RWPE2 (cell line): ENCODE data around the gene SAMD3.

Experiments
- ATAC-seq: fragments of 200-7000 bp; cut with Tn5 transposase; 3 replicates; pipeline ENCODE4 v1.9.1; 2021; ENCODE audit warnings: low read depth
- DNase-seq: peaks from one replicate; pipeline ENCODE4 v3.0.0-alpha.2; 2020; ENCODE audit warnings: low spot score
- H3K27ac ChIP-seq: fragments of 450-650 bp; 2 replicates; pipeline ENCODE4 v1.5.1; 2017; ENCODE audit warnings: mild to moderate bottlenecking; ENCODE audit not compliant: poor library complexity, severe bottlenecking
- H3K27me3 ChIP-seq: fragments of 250-450 bp; sonication (Bioruptor Pico); 2 replicates; pipeline ENCODE4 v1.5.1; 2021; ENCODE audit warnings: mild to moderate bottlenecking, moderate library complexity; ENCODE audit not compliant: insufficient read depth, poor library complexity, severe bottlenecking
- H3K36me3 ChIP-seq: fragments of 250-450 bp; sonication (Bioruptor Pico); 2 replicates; pipeline ENCODE4 v1.5.1; 2020; ENCODE audit warnings: low read depth, mild to moderate bottlenecking, moderate library complexity
- H3K4me1 ChIP-seq: fragments of 250-450 bp; sonication (Bioruptor Pico); 2 replicates; pipeline ENCODE4 v1.5.1; 2021; ENCODE audit warnings: mild to moderate bottlenecking, moderate library complexity; ENCODE audit not compliant: insufficient read depth, poor library complexity, severe bottlenecking
- H3K4me3 ChIP-seq: fragments of 250-450 bp; sonication (Bioruptor Pico); 2 replicates; pipeline ENCODE4 v1.5.1; 2021; ENCODE audit warnings: mild to moderate bottlenecking, moderate library complexity; ENCODE audit not compliant: severe bottlenecking
- H3K9me3 ChIP-seq: fragments of 250-450 bp; sonication (Bioruptor Pico); 2 replicates; pipeline ENCODE4 v1.5.1; 2021; ENCODE audit warnings: mild to moderate bottlenecking, moderate library complexity; ENCODE audit not compliant: severe bottlenecking
- CTCF ChIP-seq: fragments of 450-650 bp; IDR thresholded peaks from one replicate; pipeline ENCODE4 v1.5.1; 2017; ENCODE audit warnings: mild to moderate bottlenecking, moderate library complexity; ENCODE audit not compliant: poor library complexity, severe bottlenecking

The SAMD3 gene

GRCh38 chr6:130259557-130259956 lies 36.8 kb upstream of the SAMD3 start:
- Histone ChIP-seq H3K9me3 (no peaks in the 10 kb centered on the region), H3K27ac (no peak overlapping the region), H3K4me3 (no peak overlapping the region), H3K27me3 (no peaks in the 10 kb centered on the region), H3K36me3 (no peaks in the 10 kb centered on the region), H3K4me1 (no peaks in the 10 kb centered on the region)
- ATAC-seq (no peak), DNase-seq (no peak)
- no peak for TF ChIP-seq CTCF

GRCh38 chr6:130259140-130259539 lies 36.4 kb upstream of the SAMD3 start:
- Histone ChIP-seq H3K36me3 (no peaks in the 10 kb centered on the region), H3K4me1 (no peaks in the 10 kb centered on the region), H3K9me3 (no peaks in the 10 kb centered on the region), H3K4me3 (no peak overlapping the region), H3K27ac (no peak overlapping the region), H3K27me3 (no peaks in the 10 kb centered on the region)
- ATAC-seq: no peak
- no peak for TF ChIP-seq CTCF
- no peak for DNase-seq

- ATAC-seq: no peak
- H3K9me3 ChIP-seq: no peaks in the 10 kb centered on the region
- peaks cover 8% of the 10 kb centered on the region for H3K27me3 ChIP-seq
- no peaks in the 10 kb centered on the region for H3K36me3 ChIP-seq
- H3K4me3 ChIP-seq: no peak overlapping the region
- no peak for DNase-seq
- H3K27ac ChIP-seq: no peak overlapping the region
- no peaks in the 10 kb centered on the region for H3K4me1 ChIP-seq
- no peak for TF ChIP-seq CTCF
These were observed 29.9 kb upstream of the SAMD3 start for GRCh38 chr6:130252527-130253237.

- H3K27me3 ChIP-seq: no peaks in the 10 kb centered on the region
- no peaks in the 10 kb centered on the region for H3K36me3 ChIP-seq
- DNase-seq (no peak), ATAC-seq (no peak)
- H3K4me1 ChIP-seq: no peaks in the 10 kb centered on the region
- no peak overlapping the region for H3K27ac ChIP-seq
- no peak for TF ChIP-seq CTCF
- no peaks in the 10 kb centered on the region for H3K9me3 ChIP-seq
- no peak overlapping the region for H3K4me3 ChIP-seq
These were observed 22.5 kb upstream of the SAMD3 start for GRCh38 chr6:130245267-130245666.

GRCh38 chr6:130244728-130245127 lies 22.0 kb upstream of the SAMD3 start:
- no peak for ATAC-seq

More at GRCh38 chr6:130244728-130245127, 22.0 kb upstream of the SAMD3 start:
- no peaks in the 10 kb centered on the region for H3K36me3 ChIP-seq
- no peak overlapping the region for H3K27ac ChIP-seq
- no peaks in the 10 kb centered on the region for H3K9me3 ChIP-seq
- no peak overlapping the region for H3K4me3 ChIP-seq
- H3K27me3 ChIP-seq: no peaks in the 10 kb centered on the region
- TF ChIP-seq CTCF: no peak
- no peak for DNase-seq
- no peaks in the 10 kb centered on the region for H3K4me1 ChIP-seq
